Right lobe of liver (tissue), 4 donors: Measurements from ENCODE around the gene RBP5.

Source experiments
- POLR2A ChIP-seq: fragments of 450-650 bp; IDR thresholded peaks from one replicate; pipeline ENCODE4 v1.6.1; 2017; ENCODE audit warnings: antibody characterized with exemption, mild to moderate bottlenecking
- TF ChIP-seq, protein P1 (sequence below), 4 donors: fragments of 200-600 bp in 3 of 4; fragments of 450-650 bp in 1 of 4; IDR thresholded peaks; one replicate each; pipeline versions ENCODE4 v1.5.1 to v1.8.0; 2016 to 2022; ENCODE audit warnings: antibody characterized with exemption in 4 of 4, mild to moderate bottlenecking in 2 of 4
- donor health status: DM: no; HTN: no; CAD: no.
- donor health status: DM: no; HTN: no; CAD: no.
- donor health status: DM: no; HTN: yes; CAD: no.

DNA sequence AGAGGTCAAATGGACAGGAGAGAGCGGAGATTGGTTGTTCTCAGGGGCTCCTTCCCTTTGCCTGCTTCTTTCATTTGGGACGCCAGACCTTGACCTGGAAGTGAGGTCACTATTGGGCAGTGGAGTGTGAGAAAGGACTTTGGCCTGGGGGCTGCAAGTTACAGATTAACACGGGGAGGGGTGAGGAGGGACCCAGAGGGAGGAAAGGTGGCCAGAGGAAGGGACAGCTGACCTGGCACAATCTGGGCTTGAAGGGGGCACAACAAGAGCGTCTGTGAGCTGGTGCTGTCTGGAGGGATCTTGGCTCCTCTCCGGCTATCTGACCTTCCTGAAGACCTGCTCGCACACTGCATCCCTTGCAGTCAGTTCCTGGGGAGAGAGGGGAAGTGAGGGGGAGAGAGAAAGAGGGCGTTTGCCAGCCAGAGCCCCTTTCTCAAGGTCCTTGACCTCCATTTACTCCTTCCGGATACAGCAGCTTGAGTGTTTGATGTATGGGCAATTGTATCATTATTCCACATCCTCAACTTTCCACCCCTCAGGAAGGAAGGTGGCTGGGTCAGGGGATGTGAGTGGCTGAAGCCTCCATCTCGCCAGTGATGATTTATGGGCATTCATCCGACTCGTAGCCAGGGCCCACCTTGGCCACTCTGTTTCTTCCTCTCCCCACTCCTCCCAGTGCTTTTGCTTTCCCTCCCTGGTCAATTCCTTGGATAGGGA lies 4.7 kb downstream of the RBP5 start:
- no peak for TF ChIP-seq POLR2A
- TF ChIP-seq, protein P1, sequence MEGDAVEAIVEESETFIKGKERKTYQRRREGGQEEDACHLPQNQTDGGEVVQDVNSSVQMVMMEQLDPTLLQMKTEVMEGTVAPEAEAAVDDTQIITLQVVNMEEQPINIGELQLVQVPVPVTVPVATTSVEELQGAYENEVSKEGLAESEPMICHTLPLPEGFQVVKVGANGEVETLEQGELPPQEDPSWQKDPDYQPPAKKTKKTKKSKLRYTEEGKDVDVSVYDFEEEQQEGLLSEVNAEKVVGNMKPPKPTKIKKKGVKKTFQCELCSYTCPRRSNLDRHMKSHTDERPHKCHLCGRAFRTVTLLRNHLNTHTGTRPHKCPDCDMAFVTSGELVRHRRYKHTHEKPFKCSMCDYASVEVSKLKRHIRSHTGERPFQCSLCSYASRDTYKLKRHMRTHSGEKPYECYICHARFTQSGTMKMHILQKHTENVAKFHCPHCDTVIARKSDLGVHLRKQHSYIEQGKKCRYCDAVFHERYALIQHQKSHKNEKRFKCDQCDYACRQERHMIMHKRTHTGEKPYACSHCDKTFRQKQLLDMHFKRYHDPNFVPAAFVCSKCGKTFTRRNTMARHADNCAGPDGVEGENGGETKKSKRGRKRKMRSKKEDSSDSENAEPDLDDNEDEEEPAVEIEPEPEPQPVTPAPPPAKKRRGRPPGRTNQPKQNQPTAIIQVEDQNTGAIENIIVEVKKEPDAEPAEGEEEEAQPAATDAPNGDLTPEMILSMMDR (IDR thresholded peaks at IDR 0.05), result no peak
